GOT3 (cell line): ENCODE data around the gene SUSD6.

Source experiments
- DNase-seq: peaks from one replicate; lab custom pipeline; 2025; ENCODE audit warnings: mixed read lengths; lab: John Stamatoyannopoulos, UW

The SUSD6 gene

GRCh38 chr14:69673578-69674305, 62.3 kb downstream of the SUSD6 start:
- DNase-seq = no peak

- no peak for DNase-seq
Measured at GRCh38 chr14:69674546-69675244, 63.3 kb downstream of the SUSD6 start.

DNA sequence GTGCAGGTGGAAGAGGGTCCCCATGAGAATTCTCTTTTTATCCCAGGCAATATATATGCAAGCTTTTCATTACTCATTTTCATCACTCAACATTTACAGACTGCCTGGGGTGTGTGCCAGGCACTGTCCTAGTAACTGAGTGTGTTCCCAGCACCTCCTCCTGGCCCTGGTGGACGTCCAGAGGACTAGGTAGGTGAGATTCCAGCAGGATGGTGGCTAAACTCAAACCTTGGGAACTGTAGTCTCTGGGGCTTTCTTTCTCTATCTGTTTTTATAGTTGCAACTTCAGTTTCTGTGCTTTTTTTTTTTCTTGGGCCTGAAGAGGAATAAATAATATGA, 63.8 kb downstream of the SUSD6 start:
- no peak for DNase-seq

GRCh38 chr14:69675877-69676416, 64.6 kb downstream of the SUSD6 start:
- DNase-seq = no peak

DNA sequence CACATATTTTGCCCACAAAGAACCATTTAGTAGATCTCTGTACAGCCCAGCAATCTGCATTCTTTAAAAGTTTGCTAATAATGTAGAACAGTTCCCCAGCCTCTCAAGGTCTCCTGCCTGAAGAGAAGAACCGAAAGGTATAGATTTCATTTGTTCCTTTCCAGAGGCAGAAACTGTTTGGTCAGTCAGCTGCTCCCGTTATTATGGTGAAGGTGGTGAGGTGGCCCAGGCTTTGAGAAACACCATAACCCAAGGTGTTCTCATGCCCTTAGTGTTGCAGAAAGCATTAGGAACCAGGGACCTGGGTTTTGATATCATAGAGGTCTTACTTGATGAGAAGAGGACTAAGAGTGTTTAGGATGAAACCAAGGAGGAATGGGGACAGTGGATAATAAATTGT, 65.3 kb downstream of the SUSD6 start:
- no peak for DNase-seq

GRCh38 chr14:69680297-69680696, 68.9 kb downstream of the SUSD6 start:
- no peak for DNase-seq

GRCh38 chr14:69682136-69682535, 70.7 kb downstream of the SUSD6 start:
- DNase-seq = no peak

GRCh38 chr14:69682621-69683263, 71.3 kb downstream of the SUSD6 start:
- DNase-seq = no peak

DNA sequence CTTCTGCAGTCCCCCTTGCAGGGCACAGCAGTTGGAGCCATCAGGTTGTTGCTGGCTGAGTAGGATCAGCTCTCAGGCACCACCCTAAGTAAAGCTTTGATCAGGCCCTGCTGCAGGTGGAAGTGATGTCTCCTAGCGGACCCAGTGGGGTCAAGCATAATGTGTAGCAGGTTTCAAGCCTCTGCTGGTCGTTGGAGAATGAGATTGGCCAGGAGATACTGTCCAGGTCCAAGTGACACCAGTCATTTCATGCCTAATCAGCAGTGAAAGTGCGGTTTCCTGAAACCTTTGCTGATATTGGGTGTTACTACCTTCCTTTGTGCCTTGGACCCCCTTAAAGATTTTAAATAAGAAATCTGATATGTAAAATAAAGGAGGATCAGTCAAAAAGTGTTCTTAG, 72.6 kb downstream of the SUSD6 start:
- DNase-seq = no peak

- no peak for DNase-seq
Measured at GRCh38 chr14:69684461-69685217, 73.2 kb downstream of the SUSD6 start.

- peak; percentile 1 for DNase-seq
Measured at GRCh38 chr14:69685218-69685616, 73.8 kb downstream of the SUSD6 start.

DNA sequence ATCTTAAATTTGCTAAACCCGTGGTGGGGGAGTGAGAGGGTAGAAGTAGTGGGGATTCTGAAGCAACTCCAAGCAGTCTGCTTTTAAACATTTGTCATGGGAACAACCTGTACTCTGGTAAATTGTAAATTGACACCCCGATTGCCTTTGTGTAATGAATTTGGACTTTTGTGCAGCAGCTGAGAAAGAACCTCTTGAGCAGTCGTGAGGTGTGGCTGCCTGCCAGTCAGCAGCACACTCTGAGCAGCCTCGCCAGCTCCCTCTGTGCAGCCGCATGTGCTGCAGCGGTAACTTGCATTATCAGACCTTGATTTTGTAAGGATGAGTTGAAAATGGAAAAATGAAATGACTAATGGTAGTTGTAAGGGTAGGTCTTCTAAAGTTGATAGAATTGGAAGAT, 74.3 kb downstream of the SUSD6 start:
- DNase-seq = no peak

DNA sequence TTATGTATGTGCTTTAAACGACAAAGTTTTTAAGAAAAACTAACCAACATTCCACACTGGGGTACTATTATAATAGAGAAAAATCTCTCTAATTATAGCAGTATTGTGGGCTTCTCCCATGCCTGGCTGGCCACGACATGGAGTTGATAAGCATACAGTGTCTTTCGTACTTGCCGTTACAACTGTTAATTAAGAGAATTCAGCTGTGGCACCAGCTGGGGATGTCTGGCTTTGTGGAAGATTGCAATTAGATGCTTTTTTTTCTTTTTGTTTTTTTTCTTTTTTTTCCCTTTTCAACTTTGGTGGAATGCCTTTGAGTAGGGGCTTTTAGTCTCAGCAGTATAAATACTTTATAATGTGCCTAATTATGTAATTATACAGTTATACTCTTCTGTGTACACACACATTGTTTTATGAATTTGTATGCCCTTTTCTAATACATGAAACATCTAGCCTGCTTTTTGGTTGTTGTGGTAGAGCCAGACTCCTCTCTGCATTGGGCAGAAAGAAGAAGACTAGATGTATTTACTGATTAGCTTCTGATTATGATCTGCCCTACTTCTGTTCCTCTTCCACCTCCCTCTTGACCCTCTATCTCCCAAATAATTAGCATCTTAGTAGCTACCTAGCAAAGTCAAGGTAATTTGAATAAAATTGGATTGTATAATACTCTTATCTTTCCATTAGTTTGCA, 76.4 kb downstream of the SUSD6 start:
- DNase-seq = no peak

DNA sequence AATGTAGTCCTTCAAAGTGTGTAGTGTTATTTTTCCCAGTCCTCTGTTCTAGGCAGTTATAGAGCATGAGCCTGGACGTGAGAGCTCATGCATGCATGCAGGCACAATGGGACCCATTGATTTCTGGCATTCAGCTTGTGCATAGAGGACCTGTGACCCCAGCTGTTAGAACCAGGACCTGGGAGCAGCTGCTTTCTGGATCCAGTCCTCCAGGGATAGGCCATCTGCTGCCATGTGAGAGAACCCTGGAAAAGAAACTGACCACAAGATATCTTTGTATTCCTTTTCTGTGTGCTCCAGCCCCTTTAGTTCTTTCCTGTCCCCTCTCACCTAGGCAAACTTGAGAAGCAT, 76.9 kb downstream of the SUSD6 start:
- no peak for DNase-seq

GRCh38 chr14:69690042-69690441, 78.6 kb downstream of the SUSD6 start:
- no peak for DNase-seq

GRCh38 chr14:69692594-69692993, 81.2 kb downstream of the SUSD6 start:
- DNase-seq = no peak

DNA sequence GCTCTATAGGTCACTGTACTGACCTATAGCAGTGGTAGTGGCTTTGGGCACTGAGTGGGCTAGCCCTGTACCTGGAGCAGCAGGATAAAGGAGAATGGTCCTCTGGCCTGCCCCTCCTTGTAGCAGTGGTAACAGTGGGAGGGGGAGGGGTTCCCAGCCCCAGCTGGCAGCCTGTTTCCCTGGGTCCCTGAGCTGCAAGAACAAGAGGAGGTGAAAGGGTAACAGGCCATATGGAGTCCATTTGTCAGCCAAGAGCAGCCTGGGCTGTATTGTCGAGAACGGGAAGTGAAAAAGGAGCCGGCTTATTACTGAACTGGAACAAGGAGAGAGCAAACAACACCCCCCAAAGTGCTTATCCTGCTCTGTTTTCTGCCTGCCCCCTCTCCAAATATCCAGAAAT, 81.7 kb downstream of the SUSD6 start:
- DNase-seq = no peak

- DNase-seq = no peak
Measured at GRCh38 chr14:69693801-69694729, 82.7 kb downstream of the SUSD6 start.

DNA sequence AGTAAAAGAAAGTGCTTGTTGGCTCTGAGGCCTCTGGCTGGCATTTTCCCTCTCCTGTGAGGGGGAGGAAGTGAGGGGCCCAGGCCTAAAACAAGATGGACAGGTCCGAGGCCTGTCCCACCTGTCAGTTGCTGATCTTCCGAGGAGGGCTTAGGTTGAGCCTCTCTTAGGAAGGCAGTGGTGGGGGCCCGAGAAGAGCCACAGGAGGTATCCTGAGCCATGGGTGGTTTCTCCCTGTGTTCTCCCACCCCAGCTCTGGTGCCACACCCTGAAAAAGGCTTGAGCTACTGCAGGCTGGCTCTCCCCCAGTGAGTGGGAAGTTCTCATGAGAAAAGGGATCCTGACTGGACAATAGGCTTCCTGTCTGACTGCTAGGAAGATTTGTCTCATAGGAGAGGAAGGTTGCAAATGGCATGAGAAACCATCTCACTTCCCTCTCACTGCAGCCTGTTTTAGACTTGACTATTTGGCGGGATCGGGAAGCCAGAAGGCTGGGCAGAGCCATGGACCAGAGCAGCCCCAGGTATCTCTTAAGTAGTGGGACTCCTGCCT, 83.4 kb downstream of the SUSD6 start:
- no peak for DNase-seq
